Vagina (tissue), 2 donors: ENCODE results near the gene TMPRSS3.

ENCODE experiments used
- CTCF ChIP-seq, 3 experiments: fragments of 450-650 bp in 2 of 3; fragments of 200-600 bp in 1 of 3; sonication (generic) in 1 of 3; IDR thresholded peaks; one replicate each; pipeline ENCODE4 v1.5.1; 2017 to 2019; ENCODE audit warnings: antibody characterized with exemption in 3 of 3, mild to moderate bottlenecking in 2 of 3, moderate library complexity in 2 of 3
- POLR2A ChIP-seq, 2 donors: fragments of 450-650 bp; IDR thresholded peaks; one replicate each; pipeline ENCODE4 v1.6.1; 2017; ENCODE audit warnings: antibody characterized with exemption in 2 of 2, mild to moderate bottlenecking in 2 of 2, moderate library complexity in 2 of 2
- POLR2AphosphoS5 ChIP-seq, 2 donors: sonication (generic); formaldehyde crosslinking; IDR thresholded peaks; one replicate each; pipeline ENCODE4 v1.9.0; 2017; ENCODE audit warnings: antibody characterized with exemption in 2 of 2, mild to moderate bottlenecking in 2 of 2, low read depth in 1 of 2; ENCODE audit not compliant: insufficient read depth in 1 of 2

GRCh38 chr21:42375506-42375905 lies 20.3 kb downstream of the TMPRSS3 start:
- TF ChIP-seq CTCF (IDR thresholded peaks at IDR 0.05) (no peak), POLR2AphosphoS5 (IDR thresholded peaks at IDR 0.05; ENCODE audit: insufficient read depth in 1 of 2, low read depth in 1 of 2) (no peak), POLR2A (IDR thresholded peaks at IDR 0.05) (no peak)
